ENCODE measurements around the gene PPM1J.
"Not testable (repeated sequence)": the region's sequence is repeated elsewhere in the genome, so short reads cannot be mapped to it uniquely, and the experiment has no call there.

PPM1J gene

GRCh38 chr1:112715264-112716053 lies at the start of gene PPM1J:
PPM1J (minus strand) TSS chr1:112715332; CDS start chr1:112715301, 31 bp downstream.
- DNase-seq = peak; percentile 99

GRCh38 chr1:112762541-112763500 lies 47.7 kb upstream of the PPM1J start:
- DNase-seq = no peak

- no peak for DNase-seq
These were observed 46.8 kb upstream of the PPM1J start for GRCh38 chr1:112761714-112762480.

- DNase-seq = no peak
These were observed 44.1 kb upstream of the PPM1J start for GRCh38 chr1:112759228-112759627.

- DNase-seq = no peak
These were observed 39.0 kb upstream of the PPM1J start for GRCh38 chr1:112754116-112754628.

GRCh38 chr1:112748396-112748795 lies 33.3 kb upstream of the PPM1J start:
- DNase-seq = no peak

GRCh38 chr1:112744009-112744578 lies 29.0 kb upstream of the PPM1J start:
- no peak for DNase-seq

GRCh38 chr1:112743174-112744008 lies 28.3 kb upstream of the PPM1J start:
- DNase-seq = no peak

GRCh38 chr1:112737573-112737972 lies 22.4 kb upstream of the PPM1J start:
- no peak for DNase-seq

GRCh38 chr1:112735752-112736151 lies 20.6 kb upstream of the PPM1J start:
- DNase-seq = no peak

GRCh38 chr1:112731451-112731850 lies 16.3 kb upstream of the PPM1J start:
- DNase-seq = no peak

- no peak for DNase-seq
These were observed 14.8 kb upstream of the PPM1J start for GRCh38 chr1:112729909-112730308.

GRCh38 chr1:112729011-112729410 lies 13.9 kb upstream of the PPM1J start:
- DNase-seq = not testable (repeated sequence)

GRCh38 chr1:112728306-112728971 lies 13.3 kb upstream of the PPM1J start:
- not testable (repeated sequence) for DNase-seq

GRCh38 chr1:112727716-112728115 lies 12.6 kb upstream of the PPM1J start:
- no peak for DNase-seq

GRCh38 chr1:112724240-112724639 lies 9.1 kb upstream of the PPM1J start:
- DNase-seq = not testable (repeated sequence)

GRCh38 chr1:112723511-112723839 lies 8.3 kb upstream of the PPM1J start:
- DNase-seq = no peak

- DNase-seq = no peak
These were observed 7.7 kb upstream of the PPM1J start for GRCh38 chr1:112722601-112723510.

- DNase-seq = no peak
These were observed 6.9 kb upstream of the PPM1J start for GRCh38 chr1:112721966-112722524.

Measured in CD4-positive, alpha-beta T cell treated with Interleukin-12 subunit alpha and Interleukin-12 subunit beta, for 1 hour (primary cell).